ENCODE data around the gene TMOD2.
"Not testable (repeated sequence)": the region's sequence is repeated elsewhere in the genome, so short reads cannot be mapped to it uniquely, and the experiment has no call there.

The TMOD2 gene

GRCh38 chr15:51792474-51792873, 41.1 kb downstream of the TMOD2 start:
- H3K4ac ChIP-seq (ENCODE audit: low read depth, low read length); H3K27me3 ChIP-seq (ENCODE audit: insufficient read depth, low read length); H3K4me1 ChIP-seq (ENCODE audit: control insufficient read depth in 1 of 2, insufficient read depth in 2 of 2, low read length in 2 of 2); H3K4me2 ChIP-seq (ENCODE audit: low read length); H2AK5ac ChIP-seq (ENCODE audit: low read length); H3K79me1 ChIP-seq (ENCODE audit: low read length); H4K8ac ChIP-seq (ENCODE audit: low read depth, low read length); H2BK120ac ChIP-seq (ENCODE audit: insufficient read depth, low read length, poor library complexity); H3K79me2 ChIP-seq (ENCODE audit: control insufficient read depth, insufficient read depth, low read length, poor library complexity); H3K9ac ChIP-seq (ENCODE audit: low read length); H4K12ac ChIP-seq (ENCODE audit: low read depth, low read length); H3K9me3 ChIP-seq (ENCODE audit: insufficient read depth, low read depth, low read length); H2AFZ ChIP-seq (ENCODE audit: insufficient read depth, low read length, poor library complexity); H3K4me3 ChIP-seq (ENCODE audit: low read depth, low read length); H4K91ac ChIP-seq (ENCODE audit: low read depth, low read length); H3K18ac ChIP-seq (ENCODE audit: low read length); H3K27ac ChIP-seq (ENCODE audit: low read depth, low read length); H2BK5ac ChIP-seq (ENCODE audit: low read depth, low read length, poor library complexity); H3K36me3 ChIP-seq (ENCODE audit: control insufficient read depth in 1 of 2, insufficient read depth in 2 of 2, low read length in 2 of 2); H3K14ac ChIP-seq (ENCODE audit: low read length); H3K23ac ChIP-seq (ENCODE audit: low read length); DNase-seq; H2BK12ac ChIP-seq (ENCODE audit: low read length): not testable (repeated sequence)
- no CpG with 5 or more reads among the region's 4 CpGs for WGBS (ENCODE audit: extremely low coverage, insufficient coverage, insufficient read length)

- H3K79me2 ChIP-seq (ENCODE audit: control insufficient read depth, insufficient read depth, low read length, poor library complexity) = no peaks in the 10 kb centered on the region
- no peak overlapping the region for H3K18ac ChIP-seq (ENCODE audit: low read length)
- H3K36me3 ChIP-seq (ENCODE audit: control insufficient read depth in 1 of 2, insufficient read depth in 2 of 2, low read length in 2 of 2) = no peaks in the 10 kb centered on the region
- H4K12ac ChIP-seq (ENCODE audit: low read depth, low read length) = no peak overlapping the region
- H3K4me2 ChIP-seq (ENCODE audit: low read length) = no peak overlapping the region
- H2BK120ac ChIP-seq (ENCODE audit: insufficient read depth, low read length, poor library complexity) = no peak overlapping the region
- no peaks in the 10 kb centered on the region for H3K27me3 ChIP-seq (ENCODE audit: insufficient read depth, low read length)
- no peaks in the 10 kb centered on the region for H3K79me1 ChIP-seq (ENCODE audit: low read length)
- H3K9ac ChIP-seq (ENCODE audit: low read length) = no peak overlapping the region
- no peak overlapping the region for H3K4me3 ChIP-seq (ENCODE audit: low read depth, low read length)
- no peak overlapping the region for H2BK5ac ChIP-seq (ENCODE audit: low read depth, low read length, poor library complexity)
- H2AK5ac ChIP-seq (ENCODE audit: low read length) = no peak overlapping the region
- no peak overlapping the region for H2BK12ac ChIP-seq (ENCODE audit: low read length)
- no peak overlapping the region for H3K14ac ChIP-seq (ENCODE audit: low read length)
- H3K4ac ChIP-seq (ENCODE audit: low read depth, low read length) = no peak overlapping the region
- no peak for DNase-seq
- H4K8ac ChIP-seq (ENCODE audit: low read depth, low read length) = no peak overlapping the region
- H3K9me3 ChIP-seq (ENCODE audit: insufficient read depth, low read depth, low read length) = no peaks in the 10 kb centered on the region
- H3K27ac ChIP-seq (ENCODE audit: low read depth, low read length) = no peak overlapping the region
- H4K91ac ChIP-seq (ENCODE audit: low read depth, low read length) = no peak overlapping the region
- H3K23ac ChIP-seq (ENCODE audit: low read length) = no peak overlapping the region
- H3K4me1 ChIP-seq (ENCODE audit: control insufficient read depth in 1 of 2, insufficient read depth in 2 of 2, low read length in 2 of 2) = no peaks in the 10 kb centered on the region
- no peak overlapping the region for H2AFZ ChIP-seq (ENCODE audit: insufficient read depth, low read length, poor library complexity)
- WGBS (ENCODE audit: extremely low coverage, insufficient coverage, insufficient read length) = no CpG with 5 or more reads among the region's 4 CpGs
Measured at GRCh38 chr15:51793521-51794305, 42.3 kb downstream of the TMOD2 start.

GRCh38 chr15:51796847-51797401, 45.5 kb downstream of the TMOD2 start:
- Histone ChIP-seq H2AFZ (ENCODE audit: insufficient read depth, low read length, poor library complexity) (no peak overlapping the region), H2BK120ac (ENCODE audit: insufficient read depth, low read length, poor library complexity) (no peak overlapping the region), H3K14ac (ENCODE audit: low read length) (no peak overlapping the region), H3K4me3 (ENCODE audit: low read depth, low read length) (no peak overlapping the region), H2AK5ac (ENCODE audit: low read length) (no peak overlapping the region), H4K12ac (ENCODE audit: low read depth, low read length) (no peak overlapping the region), H3K23ac (ENCODE audit: low read length) (no peak overlapping the region), H3K27ac (ENCODE audit: low read depth, low read length) (no peak overlapping the region), H3K4me1 (ENCODE audit: control insufficient read depth in 1 of 2, insufficient read depth in 2 of 2, low read length in 2 of 2) (no peaks in the 10 kb centered on the region), H3K27me3 (ENCODE audit: insufficient read depth, low read length) (no peaks in the 10 kb centered on the region), H2BK12ac (ENCODE audit: low read length) (no peak overlapping the region), H3K79me1 (ENCODE audit: low read length) (no peaks in the 10 kb centered on the region), H2BK5ac (ENCODE audit: low read depth, low read length, poor library complexity) (no peak overlapping the region), H4K8ac (ENCODE audit: low read depth, low read length) (no peak overlapping the region), H4K91ac (ENCODE audit: low read depth, low read length) (no peak overlapping the region), H3K79me2 (ENCODE audit: control insufficient read depth, insufficient read depth, low read length, poor library complexity) (no peaks in the 10 kb centered on the region), H3K4ac (ENCODE audit: low read depth, low read length) (no peak overlapping the region), H3K36me3 (ENCODE audit: control insufficient read depth in 1 of 2, insufficient read depth in 2 of 2, low read length in 2 of 2) (no peaks in the 10 kb centered on the region), H3K9ac (ENCODE audit: low read length) (no peak overlapping the region), H3K9me3 (ENCODE audit: insufficient read depth, low read depth, low read length) (no peaks in the 10 kb centered on the region), H3K18ac (ENCODE audit: low read length) (no peak overlapping the region), H3K4me2 (ENCODE audit: low read length) (no peak overlapping the region)
- no CpG with 5 or more reads among the region's 10 CpGs for WGBS (ENCODE audit: extremely low coverage, insufficient coverage, insufficient read length)
- DNase-seq = peak in 1 of 2 donors; percentile 32

DNA sequence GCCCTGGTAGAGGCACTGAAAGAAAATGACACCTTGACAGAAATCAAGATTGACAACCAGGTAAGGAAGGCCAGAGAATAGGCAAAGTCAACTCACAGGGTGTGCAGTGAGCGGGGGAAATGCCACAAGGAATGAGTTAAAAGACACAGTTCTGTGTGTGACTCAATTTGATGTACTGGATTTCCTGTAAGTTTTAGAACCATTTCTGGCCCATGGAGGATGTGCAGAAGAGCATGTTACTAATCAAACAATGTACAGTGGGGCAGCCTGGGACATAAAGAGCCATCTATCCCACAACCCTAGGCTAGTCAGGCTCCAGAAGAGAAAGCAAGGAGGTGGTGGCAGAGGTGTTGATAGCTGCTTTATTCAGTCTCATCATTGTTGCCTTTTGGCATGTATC, 46.9 kb downstream of the TMOD2 start:
- Histone ChIP-seq H2BK120ac (ENCODE audit: insufficient read depth, low read length, poor library complexity) (no peak overlapping the region), H3K14ac (ENCODE audit: low read length) (no peak overlapping the region), H3K9me3 (ENCODE audit: insufficient read depth, low read depth, low read length) (no peaks in the 10 kb centered on the region), H2BK12ac (ENCODE audit: low read length) (no peak overlapping the region), H3K4me1 (ENCODE audit: control insufficient read depth in 1 of 2, insufficient read depth in 2 of 2, low read length in 2 of 2) (no peaks in the 10 kb centered on the region), H4K12ac (ENCODE audit: low read depth, low read length) (no peak overlapping the region), H3K27ac (ENCODE audit: low read depth, low read length) (no peak overlapping the region), H2AFZ (ENCODE audit: insufficient read depth, low read length, poor library complexity) (no peak overlapping the region), H3K9ac (ENCODE audit: low read length) (no peak overlapping the region), H3K18ac (ENCODE audit: low read length) (no peak overlapping the region), H3K4me3 (ENCODE audit: low read depth, low read length) (no peak overlapping the region), H3K79me2 (ENCODE audit: control insufficient read depth, insufficient read depth, low read length, poor library complexity) (no peaks in the 10 kb centered on the region), H2AK5ac (ENCODE audit: low read length) (no peak overlapping the region), H3K4me2 (ENCODE audit: low read length) (no peak overlapping the region), H4K8ac (ENCODE audit: low read depth, low read length) (no peak overlapping the region), H3K4ac (ENCODE audit: low read depth, low read length) (no peak overlapping the region), H2BK5ac (ENCODE audit: low read depth, low read length, poor library complexity) (no peak overlapping the region), H4K91ac (ENCODE audit: low read depth, low read length) (no peak overlapping the region), H3K36me3 (ENCODE audit: control insufficient read depth in 1 of 2, insufficient read depth in 2 of 2, low read length in 2 of 2) (no peaks in the 10 kb centered on the region), H3K79me1 (ENCODE audit: low read length) (no peaks in the 10 kb centered on the region), H3K23ac (ENCODE audit: low read length) (no peak overlapping the region), H3K27me3 (ENCODE audit: insufficient read depth, low read length) (no peaks in the 10 kb centered on the region)
- no peak for DNase-seq
- WGBS (ENCODE audit: extremely low coverage, insufficient coverage, insufficient read length) = no CpG with 5 or more reads among the region's 1 CpG
